ENCODE data around the gene TIMP3.

DNA sequence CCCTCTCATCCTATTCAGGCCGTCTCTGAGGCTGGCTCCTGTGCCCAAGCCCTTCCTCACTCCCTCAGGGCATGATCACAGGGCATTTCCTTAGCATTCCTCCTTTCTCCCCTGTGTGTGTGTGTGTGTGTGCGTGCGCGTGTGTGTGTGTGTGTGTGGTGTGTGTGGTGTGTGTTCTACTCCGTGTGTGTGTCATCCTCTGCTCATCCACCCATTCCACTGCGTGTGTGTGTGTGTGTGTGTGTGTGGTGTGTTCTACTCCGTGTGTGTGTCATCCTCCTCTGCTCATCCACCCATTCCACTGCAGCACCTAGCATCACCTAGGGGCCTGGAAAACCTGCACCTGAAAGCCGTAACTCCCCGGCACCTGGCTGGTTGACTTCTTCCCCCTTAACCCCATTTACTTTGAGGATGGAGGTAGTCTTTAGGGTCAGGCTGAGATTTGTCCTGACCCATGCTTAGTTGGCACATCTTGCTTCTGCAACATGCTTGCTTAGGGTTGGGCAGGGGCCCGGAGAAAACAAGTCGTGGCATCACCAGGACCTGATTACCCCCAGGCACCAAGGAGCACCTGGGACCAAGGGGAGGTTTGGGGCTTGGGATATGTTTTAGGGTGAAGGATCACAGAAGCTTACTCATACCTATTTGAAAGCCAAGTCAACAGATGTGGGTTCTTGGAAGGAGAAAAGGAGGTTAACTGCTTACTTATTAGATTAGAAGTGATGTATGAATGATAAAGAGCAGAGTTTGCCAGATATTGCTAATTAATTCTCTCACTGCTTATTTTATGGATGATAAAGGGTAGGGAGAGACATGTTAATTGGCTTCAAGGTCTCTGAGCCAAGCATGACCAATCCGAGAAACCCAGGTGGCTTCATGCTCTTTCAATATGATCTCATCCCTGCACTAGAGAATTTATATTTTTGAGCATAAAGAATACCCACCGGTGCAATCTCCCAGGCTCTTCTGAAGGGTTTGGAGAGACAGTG, 18.9 kb downstream of the TIMP3 start:
- TF ChIP-seq, protein P1, sequence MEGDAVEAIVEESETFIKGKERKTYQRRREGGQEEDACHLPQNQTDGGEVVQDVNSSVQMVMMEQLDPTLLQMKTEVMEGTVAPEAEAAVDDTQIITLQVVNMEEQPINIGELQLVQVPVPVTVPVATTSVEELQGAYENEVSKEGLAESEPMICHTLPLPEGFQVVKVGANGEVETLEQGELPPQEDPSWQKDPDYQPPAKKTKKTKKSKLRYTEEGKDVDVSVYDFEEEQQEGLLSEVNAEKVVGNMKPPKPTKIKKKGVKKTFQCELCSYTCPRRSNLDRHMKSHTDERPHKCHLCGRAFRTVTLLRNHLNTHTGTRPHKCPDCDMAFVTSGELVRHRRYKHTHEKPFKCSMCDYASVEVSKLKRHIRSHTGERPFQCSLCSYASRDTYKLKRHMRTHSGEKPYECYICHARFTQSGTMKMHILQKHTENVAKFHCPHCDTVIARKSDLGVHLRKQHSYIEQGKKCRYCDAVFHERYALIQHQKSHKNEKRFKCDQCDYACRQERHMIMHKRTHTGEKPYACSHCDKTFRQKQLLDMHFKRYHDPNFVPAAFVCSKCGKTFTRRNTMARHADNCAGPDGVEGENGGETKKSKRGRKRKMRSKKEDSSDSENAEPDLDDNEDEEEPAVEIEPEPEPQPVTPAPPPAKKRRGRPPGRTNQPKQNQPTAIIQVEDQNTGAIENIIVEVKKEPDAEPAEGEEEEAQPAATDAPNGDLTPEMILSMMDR (IDR thresholded peaks at IDR 0.05; ENCODE audit: poor library complexity, severe bottlenecking), result no peak
- TF ChIP-seq RAD21 (conservative IDR thresholded peaks at IDR 0.05) (no peak), SMC3 (conservative IDR thresholded peaks at IDR 0.05; ENCODE audit: poor library complexity) (no peak)
- TF ChIP-seq, protein P2, sequence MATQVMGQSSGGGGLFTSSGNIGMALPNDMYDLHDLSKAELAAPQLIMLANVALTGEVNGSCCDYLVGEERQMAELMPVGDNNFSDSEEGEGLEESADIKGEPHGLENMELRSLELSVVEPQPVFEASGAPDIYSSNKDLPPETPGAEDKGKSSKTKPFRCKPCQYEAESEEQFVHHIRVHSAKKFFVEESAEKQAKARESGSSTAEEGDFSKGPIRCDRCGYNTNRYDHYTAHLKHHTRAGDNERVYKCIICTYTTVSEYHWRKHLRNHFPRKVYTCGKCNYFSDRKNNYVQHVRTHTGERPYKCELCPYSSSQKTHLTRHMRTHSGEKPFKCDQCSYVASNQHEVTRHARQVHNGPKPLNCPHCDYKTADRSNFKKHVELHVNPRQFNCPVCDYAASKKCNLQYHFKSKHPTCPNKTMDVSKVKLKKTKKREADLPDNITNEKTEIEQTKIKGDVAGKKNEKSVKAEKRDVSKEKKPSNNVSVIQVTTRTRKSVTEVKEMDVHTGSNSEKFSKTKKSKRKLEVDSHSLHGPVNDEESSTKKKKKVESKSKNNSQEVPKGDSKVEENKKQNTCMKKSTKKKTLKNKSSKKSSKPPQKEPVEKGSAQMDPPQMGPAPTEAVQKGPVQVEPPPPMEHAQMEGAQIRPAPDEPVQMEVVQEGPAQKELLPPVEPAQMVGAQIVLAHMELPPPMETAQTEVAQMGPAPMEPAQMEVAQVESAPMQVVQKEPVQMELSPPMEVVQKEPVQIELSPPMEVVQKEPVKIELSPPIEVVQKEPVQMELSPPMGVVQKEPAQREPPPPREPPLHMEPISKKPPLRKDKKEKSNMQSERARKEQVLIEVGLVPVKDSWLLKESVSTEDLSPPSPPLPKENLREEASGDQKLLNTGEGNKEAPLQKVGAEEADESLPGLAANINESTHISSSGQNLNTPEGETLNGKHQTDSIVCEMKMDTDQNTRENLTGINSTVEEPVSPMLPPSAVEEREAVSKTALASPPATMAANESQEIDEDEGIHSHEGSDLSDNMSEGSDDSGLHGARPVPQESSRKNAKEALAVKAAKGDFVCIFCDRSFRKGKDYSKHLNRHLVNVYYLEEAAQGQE (IDR thresholded peaks at IDR 0.05; ENCODE audit: borderline replicate concordance), result no peak
